Measurements from ENCODE around the gene CEND1. TPM values are rescaled to one million over a fixed set of nuclear protein-coding genes. Genes with fewer than 3 reads are reported as not detected.

CEND1 gene
- total and polyA plus RNA-seq, 2 donors (not counting 3 experiments of a cell fraction or from before 2014, with no cell fraction given) = 0.15 to 0.40 TPM

- no peaks in the 10 kb centered on the region for H3K4me1 ChIP-seq (ENCODE audit: control insufficient read depth, extremely low read depth, insufficient read depth, low read length)
- intact Hi-C loops (cut with micrococcal nuclease) = no loop called here
- no peaks in the 10 kb centered on the region for H3K27me3 ChIP-seq (ENCODE audit: control insufficient read depth in 2 of 2, insufficient read depth in 2 of 2, low read length in 2 of 2)
- H3K9me3 ChIP-seq (replicated peaks; ENCODE audit: control insufficient read depth, insufficient read depth, low read length) = no peaks in the 10 kb centered on the region
- DNase-seq (ENCODE audit: low read depth, low spot score) (no peak), FAIRE-seq (no peak)
- H4K20me1 ChIP-seq (replicated peaks; ENCODE audit: control insufficient read depth, extremely low read depth, insufficient read depth, low read length) = no peaks in the 10 kb centered on the region
- H3K9ac ChIP-seq (replicated peaks; ENCODE audit: extremely low read depth, insufficient read depth, low read length) = no peak overlapping the region
- H3K4me2 ChIP-seq (ENCODE audit: insufficient read depth, low read length) = no peak overlapping the region
- ChIA-PET POLR2A (no interaction called here), CTCF (interaction anchor here (1.3 to 1.7 kb wide), 3 partner anchors 9 to 10 kb away, joined by 3 to 5 read pairs (median 4); no protein-coding TSS in a partner anchor)
- no peaks in the 10 kb centered on the region for H3K9me1 ChIP-seq (replicated peaks; ENCODE audit: control insufficient read depth, extremely low read depth, insufficient read depth, low read length)
- dilution Hi-C loops (cut with MboI; ENCODE audit: extremely low pct_ligation_motif_present, low sequenced_read_pairs) = no loop called here
- no peak overlapping the region for H2AFZ ChIP-seq (ENCODE audit: low read depth, low read length)
- H3K36me3 ChIP-seq (ENCODE audit: control insufficient read depth in 2 of 2, extremely low read depth in 1 of 2, insufficient read depth in 2 of 2, low read length in 2 of 2) = peaks cover 16 to 38% of the 10 kb centered on the region in 2 experiments
- BruUV-seq (replicated peaks) = no TSS peak
- TF ChIP-seq MAX (IDR thresholded peaks at IDR 0.05; ENCODE audit: insufficient read depth, insufficient read length) (no peak), EZH2 (IDR thresholded peaks at IDR 0.05; ENCODE audit: borderline replicate concordance, low read depth, low read length, severe bottlenecking) (no peak), POLR2A (IDR thresholded peaks at IDR 0.05; ENCODE audit: low read depth, low read length) (peak; percentile 8), MYC (IDR thresholded peaks at IDR 0.05; ENCODE audit: low read depth, low read length) (no peak), POLR2AphosphoS5 (IDR thresholded peaks at IDR 0.05; ENCODE audit: insufficient read depth, low read depth, low read length) (peak; percentile 32)
- no peak overlapping the region for H3K4me3 ChIP-seq (replicated peaks in 1 of 3; ENCODE audit: insufficient read depth in 1 of 3, low read depth in 1 of 3, low read length in 3 of 3)
- no peaks in the 10 kb centered on the region for H3K79me2 ChIP-seq (ENCODE audit: control insufficient read depth, insufficient read depth, low read length)
- H3K27ac ChIP-seq (ENCODE audit: insufficient read depth, low read depth, low read length) = no peak overlapping the region
Measured at GRCh38 chr11:766106-766935, 23.6 kb downstream of the CEND1 start.

GRCh38 chr11:765802-766091 is 24.1 kb downstream of the CEND1 start:
- Histone ChIP-seq H3K4me2 (ENCODE audit: insufficient read depth, low read length) (no peak overlapping the region), H3K9me3 (replicated peaks; ENCODE audit: control insufficient read depth, insufficient read depth, low read length) (no peaks in the 10 kb centered on the region), H3K27ac (ENCODE audit: insufficient read depth, low read depth, low read length) (no peak overlapping the region), H3K4me1 (ENCODE audit: control insufficient read depth, extremely low read depth, insufficient read depth, low read length) (no peaks in the 10 kb centered on the region), H3K9me1 (replicated peaks; ENCODE audit: control insufficient read depth, extremely low read depth, insufficient read depth, low read length) (no peaks in the 10 kb centered on the region), H3K79me2 (ENCODE audit: control insufficient read depth, insufficient read depth, low read length) (no peaks in the 10 kb centered on the region), H3K36me3 (ENCODE audit: control insufficient read depth in 2 of 2, extremely low read depth in 1 of 2, insufficient read depth in 2 of 2, low read length in 2 of 2) (peaks cover 16 to 33% of the 10 kb centered on the region in 2 experiments), H4K20me1 (replicated peaks; ENCODE audit: control insufficient read depth, extremely low read depth, insufficient read depth, low read length) (no peaks in the 10 kb centered on the region), H3K4me3 (replicated peaks in 1 of 3; ENCODE audit: insufficient read depth in 1 of 3, low read depth in 1 of 3, low read length in 3 of 3) (no peak overlapping the region), H2AFZ (ENCODE audit: low read depth, low read length) (no peak overlapping the region), H3K9ac (replicated peaks; ENCODE audit: extremely low read depth, insufficient read depth, low read length) (no peak overlapping the region), H3K27me3 (ENCODE audit: control insufficient read depth in 2 of 2, insufficient read depth in 2 of 2, low read length in 2 of 2) (no peaks in the 10 kb centered on the region)
- ChIA-PET POLR2A (no interaction called here), CTCF (interaction anchor here (1.3 to 1.7 kb wide), 3 partner anchors 8 to 11 kb away, joined by 3 to 5 read pairs (median 4); no protein-coding TSS in a partner anchor)
- FAIRE-seq = no peak
- intact Hi-C loops (cut with micrococcal nuclease) = no loop called here
- no peak for DNase-seq (ENCODE audit: low read depth, low spot score)
- no peak for TF ChIP-seq MAX (IDR thresholded peaks at IDR 0.05; ENCODE audit: insufficient read depth, insufficient read length)
- no peak for TF ChIP-seq EZH2 (IDR thresholded peaks at IDR 0.05; ENCODE audit: borderline replicate concordance, low read depth, low read length, severe bottlenecking)
- no peak for TF ChIP-seq POLR2AphosphoS5 (IDR thresholded peaks at IDR 0.05; ENCODE audit: insufficient read depth, low read depth, low read length)
- no peak for TF ChIP-seq JUN (IDR thresholded peaks at IDR 0.05; ENCODE audit: borderline replicate concordance, insufficient read depth, insufficient read length, low read depth)
- TF ChIP-seq MYC (IDR thresholded peaks at IDR 0.05; ENCODE audit: low read depth, low read length) = no peak
- no peak for TF ChIP-seq FOS (IDR thresholded peaks at IDR 0.05; ENCODE audit: borderline replicate concordance, insufficient read depth, low read length)
- no peak for TF ChIP-seq CTCF (IDR thresholded peaks at IDR 0.05; ENCODE audit: extremely low read depth in 1 of 2, insufficient read depth in 1 of 2, low read depth in 1 of 2, low read length in 2 of 2)
- no peak for TF ChIP-seq GATA2 (IDR thresholded peaks at IDR 0.05; ENCODE audit: insufficient read depth, insufficient read length, low read depth, low read length)
- no peak for TF ChIP-seq POLR2A (IDR thresholded peaks at IDR 0.05; ENCODE audit: low read depth, low read length)
- BruUV-seq (replicated peaks) = no TSS peak
- dilution Hi-C loops (cut with MboI; ENCODE audit: extremely low pct_ligation_motif_present, low sequenced_read_pairs) = no loop called here
